GM18867 (cell line): ENCODE results near the gene ARRDC1.
"Not testable (repeated sequence)": the region's sequence is repeated elsewhere in the genome, so short reads cannot be mapped to it uniquely, and the experiment has no call there.

Experiments used
- ATAC-seq: cut with Tn5 transposase; IDR thresholded peaks from one replicate; pipeline ENCODE4 v1.9.1; 2021; ENCODE audit warnings: mild to moderate bottlenecking, moderate library complexity; ENCODE audit not compliant: unreplicated experiment

Gene ARRDC1

GRCh38 chr9:137583957-137584356, 21.5 kb upstream of the ARRDC1 start:
- no peak for ATAC-seq

GRCh38 chr9:137586854-137587253, 18.6 kb upstream of the ARRDC1 start:
- no peak for ATAC-seq

- ATAC-seq, result no peak
Measured at GRCh38 chr9:137588311-137588710, 17.2 kb upstream of the ARRDC1 start.

- no peak for ATAC-seq
Measured at GRCh38 chr9:137588891-137589290, 16.6 kb upstream of the ARRDC1 start.

- ATAC-seq, result peak; percentile 24
Measured at GRCh38 chr9:137589441-137590122, 15.9 kb upstream of the ARRDC1 start.

GRCh38 chr9:137590123-137590468, 15.4 kb upstream of the ARRDC1 start:
- ATAC-seq, result no peak

GRCh38 chr9:137590469-137591383, 14.8 kb upstream of the ARRDC1 start, which contains the start of gene ZMYND19:
Gene ZMYND19, minus strand, starts transcription at chr9:137590512. Its CDS starts 249 bp downstream, at chr9:137590263.
- ATAC-seq, result peak; percentile 84

- no peak for ATAC-seq
Measured at GRCh38 chr9:137592767-137593166, 12.7 kb upstream of the ARRDC1 start.

GRCh38 chr9:137593176-137593575, 12.3 kb upstream of the ARRDC1 start:
- no peak for ATAC-seq

- ATAC-seq, result not testable (repeated sequence)
Measured at GRCh38 chr9:137596577-137596976, 8.9 kb upstream of the ARRDC1 start.

- no peak for ATAC-seq
Measured at GRCh38 chr9:137598943-137599342, 6.5 kb upstream of the ARRDC1 start.

- ATAC-seq, result no peak
Measured at GRCh38 chr9:137602661-137603060, 2.8 kb upstream of the ARRDC1 start.

GRCh38 chr9:137603879-137604278, 1.6 kb upstream of the ARRDC1 start:
- no peak for ATAC-seq

GRCh38 chr9:137604345-137605086, 970 bp upstream of the ARRDC1 start:
- ATAC-seq, result no peak

GRCh38 chr9:137606005-137606621, 627 bp downstream of the ARRDC1 start:
- ATAC-seq, result peak; percentile 16

- no peak for ATAC-seq
Measured at GRCh38 chr9:137606734-137607138, 1.2 kb downstream of the ARRDC1 start.

- ATAC-seq, result no peak
Measured at GRCh38 chr9:137607141-137607857, 1.8 kb downstream of the ARRDC1 start.

GRCh38 chr9:137610944-137611343, 5.5 kb downstream of the ARRDC1 start:
- ATAC-seq, result no peak

- no peak for ATAC-seq
Measured at GRCh38 chr9:137611623-137612609, 6.4 kb downstream of the ARRDC1 start.
